ELR (cell line): Measurements from ENCODE around the gene KRTAP5-1.

ENCODE experiments used
- DNase-seq: peaks from one replicate; pipeline ENCODE4 v3.0.0-alpha.2; 2015; ENCODE audit warnings: low read depth

Gene KRTAP5-1

GRCh38 chr11:1570896-1571759 is 14.0 kb downstream of the KRTAP5-1 start:
- no peak for DNase-seq

DNA sequence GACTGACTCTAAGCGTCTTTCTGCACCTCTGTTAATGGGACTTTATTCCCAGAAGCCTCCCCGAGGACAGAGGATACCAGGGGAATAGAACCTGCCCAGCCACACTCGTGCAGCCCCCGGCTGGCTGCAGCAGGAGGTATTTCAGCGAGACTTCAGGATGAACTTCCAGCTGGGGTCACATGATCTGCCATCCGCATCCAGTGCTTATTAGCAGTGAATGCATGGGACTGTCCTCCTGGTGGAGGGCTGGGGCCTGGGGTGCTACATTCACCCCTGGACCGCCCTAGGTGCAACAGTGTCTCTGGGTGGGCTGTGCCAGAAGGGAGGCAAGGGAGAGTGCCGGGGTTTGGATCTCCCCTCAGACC is 14.6 kb downstream of the KRTAP5-1 start:
- no peak for DNase-seq

DNA sequence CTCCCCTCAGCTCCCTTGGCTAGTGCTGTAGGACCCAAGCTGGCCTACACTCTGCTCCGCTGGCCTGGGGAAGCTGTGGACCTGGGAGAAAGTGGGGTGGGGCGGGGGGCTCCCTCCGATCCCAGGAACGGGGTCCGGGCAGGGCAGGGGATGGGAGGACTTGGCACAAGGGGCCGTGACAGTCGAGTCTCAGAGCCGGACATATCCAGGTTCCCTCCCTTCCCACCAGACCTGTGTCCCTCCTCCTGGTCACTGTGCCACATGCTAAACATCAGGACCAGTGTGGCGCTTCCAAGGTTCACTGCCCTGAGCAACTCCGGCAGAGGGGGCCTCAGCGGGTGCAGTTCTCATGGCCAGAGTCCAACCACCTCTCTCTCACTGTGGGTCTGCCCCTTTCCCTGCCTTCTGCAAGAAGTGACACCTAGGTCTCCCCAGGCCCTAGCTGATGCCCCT is 15.1 kb downstream of the KRTAP5-1 start:
- no peak for DNase-seq

- no peak for DNase-seq
These were observed 15.8 kb downstream of the KRTAP5-1 start for GRCh38 chr11:1569251-1569780.

GRCh38 chr11:1568441-1568911 is 16.6 kb downstream of the KRTAP5-1 start:
- DNase-seq: no peak

- DNase-seq: no peak
These were observed 17.4 kb downstream of the KRTAP5-1 start for GRCh38 chr11:1567721-1568100.

DNA sequence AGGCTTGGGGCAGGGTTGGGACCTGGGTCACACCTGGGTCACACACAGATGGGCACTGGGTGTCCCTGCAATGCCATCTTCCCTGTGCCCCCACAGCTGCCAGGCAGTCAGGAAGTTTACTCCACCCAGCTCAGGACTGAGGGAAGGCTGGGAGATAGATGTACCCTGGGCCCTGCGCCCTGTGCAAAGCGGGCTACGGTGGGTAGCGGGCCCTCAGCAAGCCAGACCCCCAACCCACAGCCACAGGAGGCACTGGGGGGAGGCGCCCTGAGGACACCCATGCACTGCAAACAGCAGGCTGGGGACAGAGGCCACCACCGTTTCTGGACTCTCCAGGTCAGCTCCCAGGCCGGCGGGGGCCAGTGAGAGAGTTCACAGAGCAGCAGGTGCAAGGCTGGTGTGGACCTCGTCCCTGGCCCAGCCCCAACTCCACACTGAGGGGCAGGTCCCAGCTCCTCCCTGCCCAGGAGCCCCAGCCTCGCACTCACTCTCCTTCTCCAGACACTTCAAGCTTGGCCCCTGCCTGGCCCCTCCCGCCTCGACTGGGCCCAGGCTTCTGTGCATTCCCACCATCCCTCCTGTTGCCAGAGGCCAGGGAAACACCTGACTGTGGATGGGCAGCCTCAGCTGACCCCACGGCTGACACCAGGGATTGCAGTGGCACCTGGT is 17.9 kb downstream of the KRTAP5-1 start:
- no peak for DNase-seq

DNA sequence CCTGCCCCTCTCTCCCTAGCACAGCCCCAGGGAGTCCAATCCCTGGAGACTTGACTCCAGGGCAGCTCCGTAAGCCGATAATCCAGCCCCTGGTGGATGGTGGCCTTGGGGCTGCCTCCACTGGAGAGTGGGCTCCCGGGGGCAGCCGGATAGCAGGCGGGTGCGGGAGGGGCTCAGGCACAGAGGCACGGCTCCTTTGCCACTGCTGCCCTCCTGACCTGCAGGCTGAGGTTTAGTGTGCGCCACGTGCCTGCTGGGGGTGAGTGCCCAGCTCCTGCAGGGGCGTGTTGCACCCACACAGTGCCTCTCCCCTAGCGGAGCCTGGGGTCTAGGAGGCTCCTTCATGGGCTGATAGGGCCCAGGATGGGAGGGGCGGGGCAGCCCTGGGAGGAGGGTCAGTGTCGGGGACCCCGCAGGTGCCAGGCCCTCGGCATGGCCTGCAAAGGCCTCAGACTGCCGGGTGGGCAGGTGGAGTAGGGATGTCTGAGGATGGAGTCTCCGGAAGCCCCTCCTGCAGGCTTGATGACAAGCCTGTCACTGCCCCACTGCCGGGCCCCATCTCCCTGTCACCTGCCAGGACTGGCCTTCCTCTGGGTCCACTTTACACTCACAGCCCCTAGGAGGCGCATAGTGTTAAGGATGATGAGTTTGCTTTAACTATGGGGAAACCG is 18.6 kb downstream of the KRTAP5-1 start:
- no peak for DNase-seq

- DNase-seq: no peak
These were observed 19.2 kb downstream of the KRTAP5-1 start for GRCh38 chr11:1565904-1566247.

DNA sequence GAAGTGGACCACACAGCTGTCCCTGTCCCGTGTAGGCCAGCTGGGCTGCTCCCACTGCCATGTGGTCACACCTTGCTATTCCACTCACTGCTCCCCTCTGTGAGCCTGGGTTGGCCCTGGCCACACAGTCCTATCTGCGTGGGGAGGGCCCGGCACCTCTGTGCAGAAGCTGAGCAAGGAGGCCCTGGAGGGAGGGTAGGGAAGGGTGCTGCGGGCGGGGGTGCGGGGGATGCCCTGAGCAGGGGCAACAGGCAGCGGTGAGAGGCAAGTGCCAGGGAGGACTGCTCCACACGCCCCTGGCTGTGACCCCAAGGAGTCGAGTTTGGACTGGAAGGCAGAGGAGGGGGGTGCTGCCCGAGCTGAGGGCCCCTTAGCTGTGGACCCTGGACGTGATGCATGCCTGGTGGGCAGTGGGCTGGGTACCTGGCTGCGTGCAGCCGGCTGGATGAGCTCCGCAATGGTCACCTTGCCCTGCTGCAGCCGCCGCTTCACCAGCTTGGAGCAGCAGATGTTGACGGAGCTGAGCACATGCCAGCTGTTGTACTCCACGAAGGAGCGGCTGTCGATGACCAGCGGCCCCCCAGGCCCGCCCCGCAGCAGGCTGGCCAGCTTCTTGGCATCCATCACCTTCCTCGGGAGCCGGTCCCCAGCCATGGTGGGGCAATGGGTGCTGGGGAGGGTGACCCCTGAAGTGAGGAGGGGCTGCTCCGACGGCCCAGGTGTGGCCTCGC is 19.7 kb downstream of the KRTAP5-1 start:
- DNase-seq: no peak

DNA sequence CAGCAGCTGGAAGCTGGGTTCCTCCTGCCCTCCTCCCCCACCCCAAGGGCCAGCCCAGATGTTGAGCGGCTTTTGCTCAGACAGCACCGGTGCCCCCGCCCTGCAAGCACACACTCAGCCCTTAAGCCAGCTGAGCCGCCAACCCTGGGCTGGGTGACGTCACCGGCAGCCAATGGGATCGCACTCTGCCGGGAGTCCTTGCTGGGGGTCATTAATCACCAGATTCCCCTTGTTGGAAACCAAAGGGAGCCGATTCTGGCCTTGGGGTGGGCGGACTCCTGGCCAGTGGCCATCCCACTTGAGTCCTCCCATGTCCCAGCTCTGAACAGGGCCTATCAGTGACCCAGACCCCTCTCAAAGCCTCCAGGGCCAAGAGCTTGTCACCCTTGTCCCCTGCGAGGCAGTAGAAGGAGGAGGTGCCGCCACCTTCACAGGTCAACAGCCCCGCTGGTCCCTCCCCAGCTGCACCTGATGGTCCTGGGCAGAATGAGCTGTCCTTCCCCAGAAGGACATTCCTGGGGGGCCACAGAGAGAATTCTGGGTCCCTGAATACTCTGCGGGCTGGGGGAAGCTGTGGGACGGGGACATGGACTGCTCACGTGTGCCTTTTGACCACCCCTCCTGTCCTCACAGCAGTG is 20.4 kb downstream of the KRTAP5-1 start:
- peak; percentile 83 for DNase-seq

DNA sequence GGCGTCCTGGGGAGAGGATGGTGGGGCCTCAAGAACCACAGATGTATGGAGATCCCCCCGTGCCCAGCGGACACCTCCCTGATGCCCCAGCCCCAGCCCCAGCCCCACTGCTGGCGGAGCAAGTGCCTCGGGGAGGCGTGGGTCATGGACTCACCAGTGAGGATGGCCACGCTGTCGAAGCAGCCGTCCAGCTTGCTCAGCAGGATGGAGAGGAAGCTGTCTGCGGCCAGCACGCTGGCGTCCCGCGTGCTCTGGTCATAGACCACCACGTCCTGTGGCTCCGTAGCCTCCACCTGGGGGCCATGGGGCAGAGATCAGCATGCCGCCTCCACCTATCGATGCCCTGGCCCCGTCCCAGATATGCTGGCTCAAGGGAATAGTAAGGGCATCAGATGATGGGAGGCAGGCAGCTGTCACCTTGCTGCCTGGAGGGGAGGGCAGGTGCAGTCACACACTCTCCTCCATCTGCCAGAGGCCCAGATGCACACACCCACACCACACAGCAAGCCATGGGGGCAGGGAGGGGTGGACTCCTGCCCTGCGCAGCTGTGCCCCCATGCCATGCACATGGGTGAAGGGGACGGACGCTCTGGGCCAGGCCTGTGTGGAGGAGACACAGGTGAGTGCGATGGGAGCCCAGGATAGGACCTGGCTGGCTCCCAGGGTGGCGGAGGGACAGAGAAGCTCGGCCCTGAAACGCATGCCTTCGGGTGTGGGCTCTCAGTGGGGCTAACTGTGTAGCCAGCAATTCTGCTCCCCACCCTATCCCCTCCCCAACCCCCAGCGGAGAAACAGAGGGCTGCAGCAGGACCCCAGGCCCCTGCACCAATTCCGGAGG is 21.2 kb downstream of the KRTAP5-1 start:
- no peak for DNase-seq

GRCh38 chr11:1563149-1563638 is 21.9 kb downstream of the KRTAP5-1 start:
- DNase-seq: no peak

GRCh38 chr11:1562469-1563148 is 22.5 kb downstream of the KRTAP5-1 start:
- DNase-seq: no peak

- no peak for DNase-seq
These were observed 23.1 kb downstream of the KRTAP5-1 start for GRCh38 chr11:1561955-1562354.

GRCh38 chr11:1561266-1561665 is 23.8 kb downstream of the KRTAP5-1 start:
- DNase-seq: no peak

- no peak for DNase-seq
These were observed 24.3 kb downstream of the KRTAP5-1 start for GRCh38 chr11:1560649-1561251.

DNA sequence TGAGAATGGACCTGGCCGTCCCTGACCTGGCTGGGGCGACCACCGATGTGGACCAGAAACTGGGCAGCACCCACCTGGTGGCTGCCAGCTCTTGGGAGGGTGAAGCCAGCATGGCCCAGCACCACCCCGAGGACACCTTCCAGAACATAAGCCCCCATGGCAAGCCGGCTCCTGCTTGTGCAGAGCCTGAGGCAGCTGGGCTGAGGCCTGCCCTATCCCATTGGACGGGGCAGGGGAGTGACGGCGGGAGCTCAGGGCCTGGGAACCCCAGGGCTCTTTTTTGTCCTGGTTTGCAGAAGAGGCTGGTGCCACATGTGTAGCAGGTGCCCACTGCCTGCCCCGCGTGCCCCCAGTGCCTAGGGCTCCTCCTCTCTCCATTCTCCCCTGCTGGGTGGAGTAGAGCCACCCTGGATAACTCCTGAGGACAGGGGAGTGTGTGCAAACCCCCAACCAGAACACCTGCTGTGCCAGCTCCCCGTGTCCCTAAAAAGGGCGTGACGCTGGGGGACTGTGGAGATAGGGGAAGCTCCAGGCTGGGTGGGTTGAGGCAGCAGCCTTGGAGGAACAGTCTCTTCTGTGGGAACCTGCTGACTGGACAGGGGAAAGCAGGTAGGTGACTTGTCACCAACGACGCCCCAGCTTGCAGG is 25.0 kb downstream of the KRTAP5-1 start:
- DNase-seq: no peak
